ENCODE results near the gene MAPK14.
A peak's percentile ranks its signal among the peaks of the same experiment; 100 is the strongest.

Gene MAPK14

GRCh38 chr6:36050947-36051710 is 23.5 kb downstream of the MAPK14 start:
- TF ChIP-seq CTCF (IDR thresholded peaks at IDR 0.05; ENCODE audit: insufficient read depth, missing control alignments): no peak
- FAIRE-seq (no peak), DNase-seq (ENCODE audit: insufficient read length, low spot score) (no peak)

- FAIRE-seq: no peak
- TF ChIP-seq CTCF (IDR thresholded peaks at IDR 0.05; ENCODE audit: insufficient read depth, missing control alignments): no peak
- DNase-seq (ENCODE audit: insufficient read length, low spot score): no peak
These were observed 24.5 kb downstream of the MAPK14 start for GRCh38 chr6:36052097-36052496.

- TF ChIP-seq CTCF (IDR thresholded peaks at IDR 0.05; ENCODE audit: insufficient read depth, missing control alignments): no peak
- FAIRE-seq (no peak), DNase-seq (ENCODE audit: insufficient read length, low spot score) (no peak)
These were observed 26.3 kb downstream of the MAPK14 start for GRCh38 chr6:36053878-36054277.

GRCh38 chr6:36054415-36054814 is 26.8 kb downstream of the MAPK14 start:
- DNase-seq (ENCODE audit: insufficient read length, low spot score) (no peak), FAIRE-seq (peak; percentile 66)
- no peak for TF ChIP-seq CTCF (IDR thresholded peaks at IDR 0.05; ENCODE audit: insufficient read depth, missing control alignments)

- FAIRE-seq: no peak
- no peak for TF ChIP-seq CTCF (IDR thresholded peaks at IDR 0.05; ENCODE audit: insufficient read depth, missing control alignments)
- DNase-seq (ENCODE audit: insufficient read length, low spot score): no peak
These were observed 27.3 kb downstream of the MAPK14 start for GRCh38 chr6:36054956-36055355.

GRCh38 chr6:36056178-36056577 is 28.6 kb downstream of the MAPK14 start:
- DNase-seq (ENCODE audit: insufficient read length, low spot score) (no peak), FAIRE-seq (no peak)
- TF ChIP-seq CTCF (IDR thresholded peaks at IDR 0.05; ENCODE audit: insufficient read depth, missing control alignments): no peak

- no peak for TF ChIP-seq CTCF (IDR thresholded peaks at IDR 0.05; ENCODE audit: insufficient read depth, missing control alignments)
- FAIRE-seq (no peak), DNase-seq (ENCODE audit: insufficient read length, low spot score) (no peak)
These were observed 33.6 kb downstream of the MAPK14 start for GRCh38 chr6:36061236-36061635.
